AG08396 (cell line): Measurements from ENCODE around the gene CDC27.
"Not testable (repeated sequence)": the region's sequence is repeated elsewhere in the genome, so short reads cannot be mapped to it uniquely, and the experiment has no call there.

Source experiments
- DNase-seq: peaks from one replicate; pipeline ENCODE4 v3.0.0; 2012; ENCODE audit warnings: low spot score, mixed read lengths

The CDC27 gene

GRCh38 chr17:47131761-47132160 lies 57.3 kb downstream of the CDC27 start:
- no peak for DNase-seq

GRCh38 chr17:47126835-47127234 lies 62.3 kb downstream of the CDC27 start:
- not testable (repeated sequence) for DNase-seq

GRCh38 chr17:47123262-47123661 lies 65.8 kb downstream of the CDC27 start:
- not testable (repeated sequence) for DNase-seq

- DNase-seq, result peak; percentile 12
Measured at GRCh38 chr17:47120521-47121095, 68.5 kb downstream of the CDC27 start.

GRCh38 chr17:47119746-47120520 lies 69.2 kb downstream of the CDC27 start:
- peak; percentile 23 for DNase-seq

GRCh38 chr17:47117386-47117785 lies 71.7 kb downstream of the CDC27 start:
- no peak for DNase-seq

- DNase-seq, result no peak
Measured at GRCh38 chr17:47106130-47106529, 83.0 kb downstream of the CDC27 start.

GRCh38 chr17:47105246-47105645 lies 83.8 kb downstream of the CDC27 start:
- peak; percentile 22 for DNase-seq

- no peak for DNase-seq
Measured at GRCh38 chr17:47102914-47103313, 86.2 kb downstream of the CDC27 start.

GRCh38 chr17:47099987-47100711 lies 88.9 kb downstream of the CDC27 start:
- peak; percentile 83 for DNase-seq

GRCh38 chr17:47099451-47099986 lies 89.6 kb downstream of the CDC27 start:
- DNase-seq, result no peak

GRCh38 chr17:47096343-47096742 lies 92.8 kb downstream of the CDC27 start:
- DNase-seq, result no peak

- no peak for DNase-seq
Measured at GRCh38 chr17:47095268-47095667, 93.8 kb downstream of the CDC27 start.

- no peak for DNase-seq
Measured at GRCh38 chr17:47087093-47087492, 102.0 kb downstream of the CDC27 start.

- no peak for DNase-seq
Measured at GRCh38 chr17:47085736-47086135, 103.4 kb downstream of the CDC27 start.

- no peak for DNase-seq
Measured at GRCh38 chr17:47078801-47079200, 110.3 kb downstream of the CDC27 start.

GRCh38 chr17:47077576-47077975 lies 111.5 kb downstream of the CDC27 start:
- peak; percentile 12 for DNase-seq

- no peak for DNase-seq
Measured at GRCh38 chr17:47076171-47076570, 112.9 kb downstream of the CDC27 start.

GRCh38 chr17:47074361-47074760 lies 114.7 kb downstream of the CDC27 start:
- not testable (repeated sequence) for DNase-seq

- not testable (repeated sequence) for DNase-seq
Measured at GRCh38 chr17:47073629-47074028, 115.5 kb downstream of the CDC27 start.

- DNase-seq, result no peak
Measured at GRCh38 chr17:47072886-47073285, 116.2 kb downstream of the CDC27 start.

GRCh38 chr17:47071171-47071570 lies 117.9 kb downstream of the CDC27 start:
- not testable (repeated sequence) for DNase-seq

- not testable (repeated sequence) for DNase-seq
Measured at GRCh38 chr17:47070266-47070665, 118.8 kb downstream of the CDC27 start.
